Breast epithelium (tissue), 3 donors: ENCODE measurements around the gene FAM47E.

ENCODE experiments used
- CTCF ChIP-seq, 3 donors: fragments of 450-650 bp; IDR thresholded peaks; one replicate each; pipeline ENCODE4 v1.5.1; 2016 to 2017; ENCODE audit warnings: antibody characterized with exemption in 3 of 3, mild to moderate bottlenecking in 3 of 3, moderate library complexity in 3 of 3
- POLR2AphosphoS5 ChIP-seq, 3 donors: sonication (generic); formaldehyde crosslinking; IDR thresholded peaks; one replicate each; pipeline ENCODE4 v1.6.1; 2017; ENCODE audit warnings: antibody characterized with exemption in 3 of 3

GRCh38 chr4:76205476-76205875, 46.0 kb upstream of the FAM47E start:
- TF ChIP-seq CTCF (IDR thresholded peaks at IDR 0.05), result no peak
- no peak for TF ChIP-seq POLR2AphosphoS5 (IDR thresholded peaks at IDR 0.05)
